Aorta (tissue), 5 donors: ENCODE results near the gene LIG3. TPM values are rescaled to one million over a fixed set of nuclear protein-coding genes. Genes with fewer than 3 reads are reported as not detected.
A peak's percentile ranks its signal among the peaks of the same experiment; 100 is the strongest.
"Not testable (repeated sequence)": the region's sequence is repeated elsewhere in the genome, so short reads cannot be mapped to it uniquely, and the experiment has no call there.

ENCODE experiments used
- ATAC-seq: fragments of 200-7000 bp; cut with Tn5 transposase; one replicate; pipeline ENCODE4 v1.9.1; 2022; ENCODE audit warnings: moderate library complexity; ENCODE audit not compliant: low FRiP score
- DNase-seq, 2 donors: peaks; one replicate each; pipeline ENCODE4 v3.0.0-alpha.2; 2020
- H3K27ac ChIP-seq, 2 donors: one replicate each; pipeline ENCODE4 v1.5.1; 2013; ENCODE audit warnings: low read length in 2 of 2, mild to moderate bottlenecking in 2 of 2, moderate library complexity in 2 of 2, control low read depth in 1 of 2, inconsistent platforms in 1 of 2, low read depth in 1 of 2
- H3K27me3 ChIP-seq, 2 donors: one replicate each; pipeline ENCODE4 v1.6.1; 2013; ENCODE audit warnings: control low read depth in 1 of 2, low read length in 1 of 2, mild to moderate bottlenecking in 1 of 2, moderate library complexity in 1 of 2; ENCODE audit not compliant: insufficient read depth in 2 of 2, control insufficient read depth in 1 of 2
- H3K36me3 ChIP-seq, 2 donors: one replicate each; pipeline ENCODE4 v1.6.1; 2013; ENCODE audit warnings: control low read depth in 1 of 2, low read length in 1 of 2, mild to moderate bottlenecking in 1 of 2; ENCODE audit not compliant: insufficient read depth in 2 of 2, control insufficient read depth in 1 of 2
- H3K4me1 ChIP-seq, 2 donors: one replicate each; pipeline ENCODE4 v1.6.1; 2013; ENCODE audit warnings: low read length in 2 of 2, control low read depth in 1 of 2, mild to moderate bottlenecking in 1 of 2, moderate library complexity in 1 of 2; ENCODE audit not compliant: insufficient read depth in 2 of 2, control insufficient read depth in 1 of 2
- H3K4me3 ChIP-seq, 2 donors: one replicate each; pipeline ENCODE4 v1.5.1; 2013; ENCODE audit warnings: low read length in 2 of 2, control low read depth in 1 of 2, mild to moderate bottlenecking in 1 of 2
- H3K9me3 ChIP-seq: one replicate; pipeline ENCODE4 v1.6.1; 2013; ENCODE audit warnings: mild to moderate bottlenecking, low read length; ENCODE audit not compliant: control insufficient read depth
- WGBS, 2 donors: extraction: QIAGEN DNeasy Blood & Tissue Kit; methylation state at CpG; one replicate each; pipeline ENCODE4 v1.1.7; 2013; 5-methylcytosine and 5-hydroxymethylcytosine counted together
- intact Hi-C, 2 donors: fragments of 100-400 bp; cut with DNase I; formaldehyde crosslinking; loops; one replicate each; pipeline versions ENCODE4 v1.14.2 to v1.15.0; 2022
- polyA plus RNA-seq, 2 donors: library from polyadenylated mRNA; stranded (reverse); fragments of 200-250 nt; gene quantifications; one replicate each; pipeline ENCODE4 v1.2.3, GENCODE V29; 2013
- total RNA-seq, 2 donors: library from RNA; stranded (reverse); fragmentation: NEBNext Ultra II Directional; extraction: Animal tissue kit (Norgen Biotek cat#: 25700); gene quantifications; one replicate each; pipeline ENCODE4 v1.2.1, GENCODE V29; 2021
- donor health status: healthy with polysubstance abuse.
- donor health status: Bipolar disorder and iron deficiency.
- donor health status: DM: no; HTN: no; CAD: no.
- donor health status: DM: no; HTN: no; CAD: no.
- donor health status: DM: yes; HTN: yes; CAD: no.

LIG3 gene
- total and polyA plus RNA-seq, 4 donors, result 6.7 to 33.0 (median 18.5) TPM

GRCh38 chr17:35021520-35022380 is 41.4 kb downstream of the LIG3 start:
- intact Hi-C loops, result loop anchor here (5.0 kb wide), 4 partner anchors 39 to 66 kb away; partner anchors contain the start of genes LIG3 (in 2 of the 2), CCT6B (in 1 of the 2), RFFL (in 1 of the 2) and ZNF830 (in 1 of the 2)
- no peak for ATAC-seq

GRCh38 chr17:35022536-35023063 is 42.3 kb downstream of the LIG3 start:
- intact Hi-C loops, result loop anchor here (5.0 kb wide), 4 partner anchors 40 to 65 kb away; partner anchors contain the start of genes LIG3 (in 2 of the 2), CCT6B (in 1 of the 2), RFFL (in 1 of the 2) and ZNF830 (in 1 of the 2)
- no peaks in the 10 kb centered on the region for H3K27me3 ChIP-seq
- WGBS, 2 donors, result 11 to 12% methylated on average over 8 of the region's 8 CpGs

More at GRCh38 chr17:35021520-35022380, 41.4 kb downstream of the LIG3 start:
- DNase-seq, result no peak
- Histone ChIP-seq H3K27ac (peak overlapping the region; percentile 35 to 46), H3K36me3 (peaks cover 0 to 3% of the 10 kb centered on the region in 2 donors), H3K27me3 (no peaks in the 10 kb centered on the region), H3K4me1 (peaks cover 2 to 4% of the 10 kb centered on the region in 2 donors), H3K4me3 (no peak overlapping the region), H3K9me3 (no peaks in the 10 kb centered on the region)
- 84 to 90% methylated on average over 11 of the region's 11 CpGs for WGBS, 2 donors

GRCh38 chr17:35023538-35023937 is 43.2 kb downstream of the LIG3 start:
- peak overlapping the region; percentile 57 to 82 for H3K27ac ChIP-seq
- DNase-seq (no peak), ATAC-seq (no peak)
- intact Hi-C loops, result loop anchor here (5.0 kb wide), 4 partner anchors 39 to 64 kb away; partner anchors contain the start of genes LIG3 (in 2 of the 2), CCT6B (in 1 of the 2), RFFL (in 1 of the 2) and ZNF830 (in 1 of the 2)
- no peaks in the 10 kb centered on the region for H3K27me3 ChIP-seq
- H3K36me3 ChIP-seq, result no peaks in the 10 kb centered on the region
- H3K4me1 ChIP-seq, result peaks cover 2 to 4% of the 10 kb centered on the region in 2 donors
- no peak overlapping the region for H3K4me3 ChIP-seq
- WGBS, 2 donors, result 94 to 96% methylated on average over 3 of the region's 3 CpGs
- no peaks in the 10 kb centered on the region for H3K9me3 ChIP-seq

More at GRCh38 chr17:35022536-35023063, 42.3 kb downstream of the LIG3 start:
- peaks cover 2 to 4% of the 10 kb centered on the region in 2 donors for H3K4me1 ChIP-seq
- no peak overlapping the region for H3K4me3 ChIP-seq
- peak; percentile 91 to 92 for DNase-seq
- H3K9me3 ChIP-seq, result no peaks in the 10 kb centered on the region
- peak; percentile 92 for ATAC-seq
- H3K36me3 ChIP-seq, result peaks cover 0 to 2% of the 10 kb centered on the region in 2 donors
- H3K27ac ChIP-seq, result peak overlapping the region; percentile 46 to 85

GRCh38 chr17:35025541-35025940 is 45.2 kb downstream of the LIG3 start:
- H3K4me3 ChIP-seq, result no peak overlapping the region
- DNase-seq, result no peak
- no peak overlapping the region for H3K27ac ChIP-seq
- H3K4me1 ChIP-seq, result peaks cover 2 to 4% of the 10 kb centered on the region in 2 donors
- 80 to 85% methylated on average over 1 of the region's 1 CpG for WGBS, 2 donors
- no peaks in the 10 kb centered on the region for H3K9me3 ChIP-seq
- H3K27me3 ChIP-seq, result no peaks in the 10 kb centered on the region
- no peaks in the 10 kb centered on the region for H3K36me3 ChIP-seq
- ATAC-seq, result no peak
- intact Hi-C loops, result no loop called here

GRCh38 chr17:35028097-35028496 is 47.8 kb downstream of the LIG3 start:
- intact Hi-C loops, H3K9me3 ChIP-seq, ATAC-seq, H3K27me3 ChIP-seq, H3K27ac ChIP-seq, DNase-seq, H3K36me3 ChIP-seq, H3K4me3 ChIP-seq, H3K4me1 ChIP-seq: not testable (repeated sequence)
- WGBS, 2 donors, result 89 to 95% methylated on average over 4 of the region's 4 CpGs

GRCh38 chr17:35028531-35029262 is 48.4 kb downstream of the LIG3 start:
- Histone ChIP-seq H3K4me1 (no peaks in the 10 kb centered on the region), H3K27ac (no peak overlapping the region), H3K27me3 (no peaks in the 10 kb centered on the region), H3K4me3 (no peak overlapping the region), H3K36me3 (no peaks in the 10 kb centered on the region), H3K9me3 (no peaks in the 10 kb centered on the region)
- DNase-seq (no peak), ATAC-seq (no peak)
- WGBS, 2 donors, result 87 to 88% methylated on average over 3 of the region's 3 CpGs
- intact Hi-C loops, result no loop called here

GRCh38 chr17:35030780-35031179 is 50.5 kb downstream of the LIG3 start:
- no peaks in the 10 kb centered on the region for H3K4me1 ChIP-seq
- H3K4me3 ChIP-seq, result no peak overlapping the region
- DNase-seq (no peak), ATAC-seq (no peak)
- H3K27ac ChIP-seq, result no peak overlapping the region
- 94 to 98% methylated on average over 1 of the region's 1 CpG for WGBS, 2 donors
- H3K27me3 ChIP-seq, result no peaks in the 10 kb centered on the region
- no peaks in the 10 kb centered on the region for H3K36me3 ChIP-seq
- no peaks in the 10 kb centered on the region for H3K9me3 ChIP-seq
- intact Hi-C loops, result no loop called here

- Histone ChIP-seq H3K27me3 (no peaks in the 10 kb centered on the region), H3K27ac (no peak overlapping the region), H3K4me3 (no peak overlapping the region), H3K9me3 (no peaks in the 10 kb centered on the region), H3K4me1 (no peaks in the 10 kb centered on the region), H3K36me3 (peaks cover 0 to 2% of the 10 kb centered on the region in 2 donors)
- DNase-seq (no peak), ATAC-seq (no peak)
- WGBS, 2 donors, result 94 to 95% methylated on average over 3 of the region's 3 CpGs
- intact Hi-C loops, result no loop called here
These were observed 58.1 kb downstream of the LIG3 start for GRCh38 chr17:35038453-35038852.
